Muscle of back (tissue), 11 donors: ENCODE measurements around the gene PRRT4. TPM values are rescaled to one million over a fixed set of nuclear protein-coding genes. Genes with fewer than 3 reads are reported as not detected.

Source experiments
- DNase-seq, 3 donors: peaks; one replicate each; pipeline versions ENCODE4 v3.0.0 to v3.0.0-alpha.2; 2013
- polyA plus RNA-seq, 10 donors: library from polyadenylated mRNA; unstranded; fragments of 120-200 nt; gene quantifications; one replicate each; pipeline ENCODE4 v1.2.1, GENCODE V29; 2013; ENCODE audit not compliant: insufficient read length in 10 of 10

Gene PRRT4
- polyA plus RNA-seq, 10 donors, result 9.3 to 24.4 (median 17.3) TPM

GRCh38 chr7:128378637-128379036 lies 17.1 kb upstream of the PRRT4 start:
- DNase-seq, result no peak

GRCh38 chr7:128376077-128376476 lies 14.6 kb upstream of the PRRT4 start:
- no peak for DNase-seq

GRCh38 chr7:128374041-128374440 lies 12.6 kb upstream of the PRRT4 start:
- no peak for DNase-seq

- DNase-seq, result no peak
Observed at GRCh38 chr7:128373606-128374005, 12.1 kb upstream of the PRRT4 start.

DNA sequence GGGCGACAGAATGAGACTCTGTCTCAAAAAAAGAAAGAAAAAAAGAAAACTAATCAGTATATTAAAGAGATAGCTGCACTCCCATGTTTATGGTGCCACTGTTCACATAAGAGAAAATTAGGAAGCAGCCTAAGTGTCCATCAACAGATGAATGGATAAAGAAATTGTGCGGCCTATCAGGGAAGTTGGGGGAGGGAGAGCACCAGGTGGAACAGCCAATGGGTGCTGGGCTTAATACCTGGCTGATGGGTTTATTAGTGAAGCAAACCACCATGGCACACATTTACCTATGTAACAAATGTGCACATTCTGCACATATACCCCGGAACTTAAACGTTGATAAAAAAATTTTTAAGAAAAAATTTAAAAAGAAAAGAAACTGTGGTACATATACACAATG lies 9.0 kb upstream of the PRRT4 start:
- DNase-seq, result no peak

- no peak for DNase-seq
Observed at GRCh38 chr7:128366986-128367385, 5.5 kb upstream of the PRRT4 start.

DNA sequence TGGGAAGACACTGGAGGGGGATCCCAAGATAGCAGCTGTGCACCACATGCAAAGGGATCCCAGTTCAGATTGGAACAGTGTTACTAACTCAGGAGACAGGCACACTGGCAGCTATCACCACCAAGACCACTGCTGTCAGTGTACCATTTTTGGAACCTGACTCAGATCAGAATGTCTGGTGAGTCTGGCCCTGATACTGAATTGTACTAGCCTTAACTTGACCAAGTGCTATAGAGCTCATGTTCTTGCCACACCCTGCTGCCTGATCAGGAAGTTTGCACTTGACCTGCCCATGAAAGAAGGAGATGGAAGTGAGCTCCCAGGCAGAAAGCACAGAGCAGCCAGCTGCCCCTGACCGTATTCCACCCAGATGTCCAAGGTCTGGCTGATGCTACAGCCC lies 4.8 kb upstream of the PRRT4 start:
- no peak for DNase-seq

DNA sequence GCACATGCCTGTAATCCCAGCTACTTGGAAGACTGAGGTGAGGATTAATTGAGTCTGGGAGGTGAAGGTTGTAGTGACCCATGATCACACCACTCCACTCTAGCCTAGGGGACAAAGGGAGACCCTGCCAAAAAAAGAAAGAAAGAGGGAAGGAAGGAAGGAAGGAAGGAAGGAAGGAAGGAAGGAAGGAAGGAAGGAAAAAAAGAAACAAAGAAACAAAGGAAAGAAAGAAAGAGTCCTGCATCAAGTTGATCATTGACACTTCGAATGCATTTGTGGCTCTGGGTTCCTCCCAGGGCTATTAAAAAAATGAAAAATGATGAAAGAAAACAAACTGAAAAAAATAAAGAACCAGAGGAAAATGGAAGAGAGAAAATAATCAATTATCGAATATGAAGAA lies 3.9 kb upstream of the PRRT4 start:
- no peak for DNase-seq

DNA sequence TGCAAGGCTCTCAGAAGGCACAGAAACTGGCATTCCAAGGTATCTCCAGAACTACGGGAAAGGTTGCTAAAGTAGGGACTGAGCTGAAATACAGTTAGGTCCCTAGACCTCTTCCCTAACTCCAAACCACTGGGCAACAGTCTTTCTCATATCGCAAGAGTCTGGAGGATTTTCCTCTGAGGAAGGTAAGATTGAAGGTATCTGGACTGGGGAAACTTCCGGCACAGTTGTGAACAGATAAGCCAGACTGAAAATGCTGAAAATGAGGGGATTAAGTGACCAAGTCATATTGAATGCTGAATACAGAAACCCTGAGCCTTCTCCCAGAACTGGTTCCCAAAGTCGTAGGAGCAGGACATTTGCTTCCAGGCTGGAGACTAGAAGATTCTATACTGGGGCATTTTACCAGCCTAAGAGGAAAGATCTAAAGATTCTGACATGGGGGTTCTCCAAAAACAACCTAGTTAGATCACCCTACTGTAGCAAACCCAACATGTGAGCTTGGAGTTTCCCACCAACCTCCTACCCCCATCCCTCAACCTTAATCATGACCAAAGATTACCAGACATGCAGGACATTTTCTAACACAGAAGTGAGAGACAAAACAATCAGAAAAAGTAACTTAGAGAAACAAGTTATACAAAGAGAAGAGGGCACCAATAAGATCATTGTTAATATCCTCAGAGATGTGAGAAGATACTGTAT lies 2.8 kb upstream of the PRRT4 start:
- DNase-seq, result no peak

- no peak for DNase-seq
Observed at GRCh38 chr7:128363261-128363721, 1.8 kb upstream of the PRRT4 start.

DNA sequence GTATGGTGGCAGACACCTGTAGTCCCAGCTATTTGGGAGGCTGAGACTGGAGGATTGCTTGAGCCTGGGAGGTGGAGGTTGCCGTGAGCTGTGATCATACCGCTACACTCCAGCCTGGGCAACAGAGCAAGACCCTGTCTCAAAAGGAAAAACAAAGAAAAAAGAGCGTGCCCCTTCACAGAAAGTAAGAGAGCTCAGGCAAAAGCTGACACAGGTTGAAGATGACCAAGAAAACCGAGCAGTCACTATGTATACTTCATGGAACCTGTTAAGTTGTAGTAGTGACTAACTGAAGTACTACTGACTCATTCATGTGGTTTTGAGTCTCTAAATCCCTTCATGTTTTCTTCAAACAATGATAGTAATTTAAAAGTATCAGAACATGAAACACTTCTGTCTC lies 1.2 kb upstream of the PRRT4 start:
- DNase-seq, result no peak

GRCh38 chr7:128360359-128360678 lies 1.2 kb downstream of the PRRT4 start:
- DNase-seq, result no peak

GRCh38 chr7:128359939-128360338 lies 1.6 kb downstream of the PRRT4 start:
- no peak for DNase-seq

- no peak for DNase-seq
Observed at GRCh38 chr7:128359336-128359735, 2.2 kb downstream of the PRRT4 start.

DNA sequence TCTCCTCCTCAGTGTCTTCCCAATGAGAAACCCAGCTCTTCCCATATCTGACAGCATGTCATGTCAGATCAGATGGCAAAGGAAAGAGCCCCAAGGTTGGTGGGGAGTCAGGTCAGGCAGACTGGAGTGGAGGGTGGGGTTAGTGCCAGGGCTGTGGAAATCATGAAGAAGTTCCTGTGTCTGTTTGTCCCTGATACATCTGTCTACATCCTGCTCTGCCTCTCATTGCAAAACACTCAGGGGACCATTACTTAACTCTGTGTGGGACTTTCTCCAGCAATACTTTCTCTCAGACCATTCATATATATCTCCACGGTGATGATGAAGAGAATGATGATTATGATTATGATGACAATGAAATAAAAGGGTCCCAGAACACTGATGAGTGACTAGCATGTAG lies 3.3 kb downstream of the PRRT4 start:
- DNase-seq, result no peak

GRCh38 chr7:128357217-128357613 lies 4.3 kb downstream of the PRRT4 start:
- DNase-seq, result no peak

DNA sequence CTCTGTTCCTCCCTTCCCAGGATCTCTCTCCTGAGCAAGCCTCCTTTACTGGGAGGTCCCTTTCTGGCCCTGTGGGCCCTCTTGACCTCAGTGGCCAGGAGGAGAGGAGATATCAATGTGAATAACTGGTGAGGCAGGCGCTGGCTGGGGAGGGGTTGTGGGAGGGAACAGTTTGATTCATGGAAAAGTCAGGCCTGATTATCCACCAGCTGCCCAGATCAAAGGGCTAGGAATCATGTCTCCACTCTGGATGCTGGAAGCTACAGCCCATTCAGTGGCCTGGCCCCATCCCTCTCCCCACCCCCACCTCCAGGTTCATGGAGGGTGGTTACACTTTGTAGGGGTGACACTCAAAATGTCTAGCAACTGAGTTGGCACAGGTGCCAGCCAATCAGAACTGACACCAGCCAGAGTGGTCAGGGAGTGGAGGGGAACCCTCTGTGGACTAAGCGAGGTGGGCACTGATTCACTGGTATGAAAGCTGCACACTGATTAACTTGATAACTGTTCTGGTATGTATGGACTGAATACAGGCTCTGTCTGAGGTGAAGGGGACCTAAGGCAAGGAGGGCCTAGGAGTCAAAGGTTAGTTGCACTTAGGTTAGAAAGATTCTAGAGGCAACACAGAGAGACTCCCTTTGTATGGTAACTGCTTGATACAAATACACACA lies 4.8 kb downstream of the PRRT4 start:
- no peak for DNase-seq

DNA sequence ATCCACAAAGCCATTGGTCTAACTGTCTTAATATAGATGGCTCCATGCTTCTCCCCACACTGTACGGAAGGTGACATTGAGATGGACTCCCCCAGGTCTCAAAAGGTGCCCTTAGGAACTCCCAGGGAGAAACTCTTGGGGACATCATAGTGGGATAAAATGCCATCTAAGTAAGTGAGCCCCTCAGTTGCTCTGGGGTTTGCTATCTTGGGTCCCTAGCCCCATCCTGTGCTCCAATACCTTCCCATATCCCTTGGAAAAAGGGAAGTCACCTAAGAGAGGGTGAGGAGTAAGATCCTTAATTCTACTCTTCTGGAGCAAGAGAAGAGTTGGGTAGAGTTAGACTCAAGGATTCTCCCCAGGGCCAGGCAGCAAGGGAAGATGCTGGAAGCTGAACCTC lies 7.9 kb downstream of the PRRT4 start:
- DNase-seq, result no peak

DNA sequence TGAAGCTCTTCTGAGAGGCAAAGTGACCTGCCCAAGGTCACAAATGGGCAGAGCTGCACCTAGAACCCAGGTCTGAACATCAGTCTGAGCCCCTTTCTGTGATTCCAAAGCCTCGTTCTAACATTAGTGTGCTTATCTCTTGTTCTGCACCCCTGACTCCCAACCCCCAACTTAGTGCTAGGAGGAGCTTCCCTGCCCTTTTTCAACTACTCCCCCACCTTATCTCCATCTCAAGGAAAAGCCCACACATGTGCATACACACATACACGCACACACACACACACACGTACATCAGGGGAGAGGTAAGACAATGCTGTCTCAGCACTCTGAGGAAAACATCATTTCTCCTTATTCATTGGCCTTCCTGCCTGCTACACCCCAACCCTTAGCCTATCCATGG lies 8.3 kb downstream of the PRRT4 start:
- DNase-seq, result no peak

- DNase-seq, result no peak
Observed at GRCh38 chr7:128352636-128353035, 8.9 kb downstream of the PRRT4 start.

DNA sequence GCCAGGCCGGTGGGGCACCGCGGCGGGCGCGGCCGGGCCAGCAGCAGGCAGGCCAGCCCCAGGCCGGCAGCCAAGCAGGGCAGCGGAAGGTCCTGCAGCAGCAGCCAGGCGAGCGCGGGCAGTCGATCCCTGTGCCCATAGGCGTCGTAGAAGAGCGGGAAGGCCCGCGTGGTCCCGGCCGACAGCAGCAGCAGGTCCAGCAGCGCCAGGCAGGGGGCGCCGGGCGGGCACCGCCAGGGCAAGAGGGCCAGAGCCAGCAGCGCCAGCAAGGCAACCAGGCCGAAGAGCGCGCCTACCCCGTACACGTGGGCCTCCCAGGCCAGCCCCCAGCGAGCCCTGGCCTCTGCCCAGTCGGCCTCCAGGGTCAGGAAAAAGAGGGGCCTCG lies 9.3 kb downstream of the PRRT4 start:
- peak in 1 of 3 donors; percentile 66 for DNase-seq

- peak in 1 of 3 donors; percentile 70 for DNase-seq
Observed at GRCh38 chr7:128351296-128352152, 10.0 kb downstream of the PRRT4 start.
